Measurements from ENCODE around the gene MTCL1.

GRCh38 chr18:8766559-8767293 is 61.4 kb downstream of the MTCL1 start:
- TF ChIP-seq CTCF (conservative IDR thresholded peaks at IDR 0.05 in 1 of 2, IDR thresholded peaks at IDR 0.05 in 1 of 2; ENCODE audit: low read depth in 1 of 2, low read length in 2 of 2) (no peak), EZH2 (IDR thresholded peaks at IDR 0.05; ENCODE audit: low read length, missing control alignments) (no peak)
